HG02763 (cell line): ENCODE measurements around the gene CDC5L.
A peak's percentile ranks its signal among the peaks of the same experiment; 100 is the strongest.

Source experiments
- ATAC-seq: cut with Tn5 transposase; IDR thresholded peaks from one replicate; pipeline ENCODE4 v1.9.1; 2021; ENCODE audit warnings: mild to moderate bottlenecking, moderate library complexity; ENCODE audit not compliant: unreplicated experiment

The CDC5L gene

GRCh38 chr6:44410363-44410762, 22.9 kb downstream of the CDC5L start:
- ATAC-seq: no peak

GRCh38 chr6:44411141-44411540, 23.6 kb downstream of the CDC5L start:
- ATAC-seq: no peak

- no peak for ATAC-seq
Measured at GRCh38 chr6:44415449-44415848, 27.9 kb downstream of the CDC5L start.

- no peak for ATAC-seq
Measured at GRCh38 chr6:44415873-44416502, 28.5 kb downstream of the CDC5L start.

- ATAC-seq: no peak
Measured at GRCh38 chr6:44422531-44422930, 35.0 kb downstream of the CDC5L start.

- ATAC-seq: no peak
Measured at GRCh38 chr6:44423306-44423705, 35.8 kb downstream of the CDC5L start.

GRCh38 chr6:44425951-44426350, 38.4 kb downstream of the CDC5L start:
- ATAC-seq: no peak

- no peak for ATAC-seq
Measured at GRCh38 chr6:44428682-44429081, 41.2 kb downstream of the CDC5L start.

- ATAC-seq: no peak
Measured at GRCh38 chr6:44430326-44430725, 42.8 kb downstream of the CDC5L start.

GRCh38 chr6:44431118-44431725, 43.7 kb downstream of the CDC5L start:
- peak; percentile 44 for ATAC-seq

GRCh38 chr6:44432227-44432626, 44.7 kb downstream of the CDC5L start:
- no peak for ATAC-seq

GRCh38 chr6:44432726-44433125, 45.2 kb downstream of the CDC5L start:
- ATAC-seq: no peak

- no peak for ATAC-seq
Measured at GRCh38 chr6:44435500-44435899, 48.0 kb downstream of the CDC5L start.

- no peak for ATAC-seq
Measured at GRCh38 chr6:44438827-44439226, 51.3 kb downstream of the CDC5L start.

GRCh38 chr6:44439270-44440045, 52.0 kb downstream of the CDC5L start:
- no peak for ATAC-seq

- no peak for ATAC-seq
Measured at GRCh38 chr6:44441091-44441855, 53.8 kb downstream of the CDC5L start.

- no peak for ATAC-seq
Measured at GRCh38 chr6:44442236-44442635, 54.7 kb downstream of the CDC5L start.

- no peak for ATAC-seq
Measured at GRCh38 chr6:44442833-44443444, 55.4 kb downstream of the CDC5L start.

GRCh38 chr6:44444853-44445252, 57.3 kb downstream of the CDC5L start:
- ATAC-seq: no peak

- ATAC-seq: no peak
Measured at GRCh38 chr6:44446626-44447300, 59.3 kb downstream of the CDC5L start.
